Measurements from ENCODE around the gene TMEM184C.

Gene TMEM184C

DNA sequence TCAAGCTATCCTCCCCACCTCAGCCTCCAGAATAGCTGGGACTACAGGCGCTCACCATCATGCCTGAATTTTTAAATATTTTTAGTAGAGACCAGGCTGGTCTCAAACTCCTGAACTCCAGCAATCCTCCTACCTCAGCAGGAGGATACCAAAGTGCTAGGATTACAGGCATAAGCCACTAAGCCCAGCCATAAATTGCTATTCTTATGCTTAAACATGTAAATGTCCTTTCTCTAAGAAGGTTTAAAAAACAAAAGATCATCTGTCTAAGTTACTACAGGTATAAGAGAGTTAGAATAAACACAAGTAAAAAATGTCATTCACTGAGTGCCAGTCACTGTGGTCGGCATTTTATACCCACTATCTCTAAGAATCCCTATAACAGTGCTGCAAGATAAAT, 38.4 kb downstream of the TMEM184C start:
- ATAC-seq: no peak
- TF ChIP-seq, protein P1, sequence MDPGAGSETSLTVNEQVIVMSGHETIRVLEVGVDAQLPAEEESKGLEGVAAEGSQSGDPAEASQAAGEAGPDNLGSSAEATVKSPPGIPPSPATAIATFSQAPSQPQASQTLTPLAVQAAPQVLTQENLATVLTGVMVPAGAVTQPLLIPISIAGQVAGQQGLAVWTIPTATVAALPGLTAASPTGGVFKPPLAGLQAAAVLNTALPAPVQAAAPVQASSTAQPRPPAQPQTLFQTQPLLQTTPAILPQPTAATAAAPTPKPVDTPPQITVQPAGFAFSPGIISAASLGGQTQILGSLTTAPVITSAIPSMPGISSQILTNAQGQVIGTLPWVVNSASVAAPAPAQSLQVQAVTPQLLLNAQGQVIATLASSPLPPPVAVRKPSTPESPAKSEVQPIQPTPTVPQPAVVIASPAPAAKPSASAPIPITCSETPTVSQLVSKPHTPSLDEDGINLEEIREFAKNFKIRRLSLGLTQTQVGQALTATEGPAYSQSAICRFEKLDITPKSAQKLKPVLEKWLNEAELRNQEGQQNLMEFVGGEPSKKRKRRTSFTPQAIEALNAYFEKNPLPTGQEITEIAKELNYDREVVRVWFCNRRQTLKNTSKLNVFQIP (CRISPR knock-in tag; IDR thresholded peaks at IDR 0.05; ENCODE audit: borderline replicate concordance, low read depth): no peak
- TF ChIP-seq ESRRG (CRISPR knock-in tag; IDR thresholded peaks at IDR 0.05) (no peak), CREB5 (CRISPR knock-in tag; IDR thresholded peaks at IDR 0.05; ENCODE audit: low read depth) (no peak), ZNF565 (CRISPR knock-in tag; conservative IDR thresholded peaks at IDR 0.05; ENCODE audit: low read depth) (no peak), CSDC2 (CRISPR knock-in tag; IDR thresholded peaks at IDR 0.05) (no peak), ZC3H10 (CRISPR knock-in tag; IDR thresholded peaks at IDR 0.05) (no peak)
- TF ChIP-seq, protein P2, sequence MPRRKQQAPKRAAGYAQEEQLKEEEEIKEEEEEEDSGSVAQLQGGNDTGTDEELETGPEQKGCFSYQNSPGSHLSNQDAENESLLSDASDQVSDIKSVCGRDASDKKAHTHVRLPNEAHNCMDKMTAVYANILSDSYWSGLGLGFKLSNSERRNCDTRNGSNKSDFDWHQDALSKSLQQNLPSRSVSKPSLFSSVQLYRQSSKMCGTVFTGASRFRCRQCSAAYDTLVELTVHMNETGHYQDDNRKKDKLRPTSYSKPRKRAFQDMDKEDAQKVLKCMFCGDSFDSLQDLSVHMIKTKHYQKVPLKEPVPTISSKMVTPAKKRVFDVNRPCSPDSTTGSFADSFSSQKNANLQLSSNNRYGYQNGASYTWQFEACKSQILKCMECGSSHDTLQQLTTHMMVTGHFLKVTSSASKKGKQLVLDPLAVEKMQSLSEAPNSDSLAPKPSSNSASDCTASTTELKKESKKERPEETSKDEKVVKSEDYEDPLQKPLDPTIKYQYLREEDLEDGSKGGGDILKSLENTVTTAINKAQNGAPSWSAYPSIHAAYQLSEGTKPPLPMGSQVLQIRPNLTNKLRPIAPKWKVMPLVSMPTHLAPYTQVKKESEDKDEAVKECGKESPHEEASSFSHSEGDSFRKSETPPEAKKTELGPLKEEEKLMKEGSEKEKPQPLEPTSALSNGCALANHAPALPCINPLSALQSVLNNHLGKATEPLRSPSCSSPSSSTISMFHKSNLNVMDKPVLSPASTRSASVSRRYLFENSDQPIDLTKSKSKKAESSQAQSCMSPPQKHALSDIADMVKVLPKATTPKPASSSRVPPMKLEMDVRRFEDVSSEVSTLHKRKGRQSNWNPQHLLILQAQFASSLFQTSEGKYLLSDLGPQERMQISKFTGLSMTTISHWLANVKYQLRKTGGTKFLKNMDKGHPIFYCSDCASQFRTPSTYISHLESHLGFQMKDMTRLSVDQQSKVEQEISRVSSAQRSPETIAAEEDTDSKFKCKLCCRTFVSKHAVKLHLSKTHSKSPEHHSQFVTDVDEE (CRISPR knock-in tag; IDR thresholded peaks at IDR 0.05): no peak
- TF ChIP-seq, protein P3, sequence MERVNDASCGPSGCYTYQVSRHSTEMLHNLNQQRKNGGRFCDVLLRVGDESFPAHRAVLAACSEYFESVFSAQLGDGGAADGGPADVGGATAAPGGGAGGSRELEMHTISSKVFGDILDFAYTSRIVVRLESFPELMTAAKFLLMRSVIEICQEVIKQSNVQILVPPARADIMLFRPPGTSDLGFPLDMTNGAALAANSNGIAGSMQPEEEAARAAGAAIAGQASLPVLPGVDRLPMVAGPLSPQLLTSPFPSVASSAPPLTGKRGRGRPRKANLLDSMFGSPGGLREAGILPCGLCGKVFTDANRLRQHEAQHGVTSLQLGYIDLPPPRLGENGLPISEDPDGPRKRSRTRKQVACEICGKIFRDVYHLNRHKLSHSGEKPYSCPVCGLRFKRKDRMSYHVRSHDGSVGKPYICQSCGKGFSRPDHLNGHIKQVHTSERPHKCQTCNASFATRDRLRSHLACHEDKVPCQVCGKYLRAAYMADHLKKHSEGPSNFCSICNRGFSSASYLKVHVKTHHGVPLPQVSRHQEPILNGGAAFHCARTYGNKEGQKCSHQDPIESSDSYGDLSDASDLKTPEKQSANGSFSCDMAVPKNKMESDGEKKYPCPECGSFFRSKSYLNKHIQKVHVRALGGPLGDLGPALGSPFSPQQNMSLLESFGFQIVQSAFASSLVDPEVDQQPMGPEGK (CRISPR knock-in tag; IDR thresholded peaks at IDR 0.05; ENCODE audit: borderline replicate concordance): no peak

DNA sequence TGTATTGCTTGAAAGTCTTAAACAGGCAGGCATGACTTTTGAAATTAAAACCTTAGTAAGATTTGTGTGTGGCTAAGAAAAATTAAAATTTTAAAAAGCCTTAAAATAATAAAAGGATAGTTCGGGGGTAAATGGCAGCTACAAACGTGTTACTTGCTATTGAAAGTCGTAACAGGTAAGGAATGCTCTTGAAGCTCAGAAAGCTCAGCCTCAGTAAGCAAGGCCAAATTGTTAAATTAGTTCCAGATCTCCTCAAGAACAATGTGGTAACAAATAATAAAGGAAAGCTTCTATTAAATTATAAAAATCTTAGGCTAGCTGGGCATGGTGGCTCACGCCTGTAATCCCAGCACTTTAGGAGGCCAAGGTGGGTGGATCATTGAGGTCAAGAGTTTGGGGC, 41.3 kb downstream of the TMEM184C start:
- ATAC-seq: no peak

DNA sequence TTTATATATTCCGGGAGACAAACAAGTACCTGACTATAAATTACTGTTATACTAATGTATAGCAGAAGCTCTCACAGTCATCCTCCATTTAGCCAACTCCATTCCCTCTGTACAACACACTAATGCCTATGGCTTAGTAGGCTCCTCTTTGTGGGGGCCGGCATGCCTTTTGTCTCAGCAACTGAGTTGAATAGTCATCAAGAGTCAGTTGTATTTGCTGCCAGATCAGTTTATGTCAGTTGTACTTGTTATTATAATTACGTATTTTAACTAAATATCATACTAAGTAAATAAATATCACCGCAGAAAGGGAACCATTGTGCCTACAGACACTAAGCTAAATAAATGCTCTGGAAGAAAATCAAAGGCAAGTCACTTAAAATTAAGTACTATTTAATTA, 56.9 kb downstream of the TMEM184C start:
- no peak for ATAC-seq
- TF ChIP-seq RARB (CRISPR knock-in tag; IDR thresholded peaks at IDR 0.05): no peak
- TF ChIP-seq, protein P2 (CRISPR knock-in tag; IDR thresholded peaks at IDR 0.05): no peak
- no peak for TF ChIP-seq ZC3H10 (CRISPR knock-in tag; IDR thresholded peaks at IDR 0.05)
- TF ChIP-seq CSRNP3 (CRISPR knock-in tag; IDR thresholded peaks at IDR 0.05): no peak
- TF ChIP-seq ZNF565 (CRISPR knock-in tag; conservative IDR thresholded peaks at IDR 0.05; ENCODE audit: low read depth): no peak
- TF ChIP-seq TCF4 (CRISPR knock-in tag; IDR thresholded peaks at IDR 0.05; ENCODE audit: borderline replicate concordance): no peak
- no peak for TF ChIP-seq CREB5 (CRISPR knock-in tag; IDR thresholded peaks at IDR 0.05; ENCODE audit: low read depth)
- TF ChIP-seq ISL1 (CRISPR knock-in tag; IDR thresholded peaks at IDR 0.05): no peak

More for the DNA sequence above, 41.3 kb downstream of the TMEM184C start:
- no peak for TF ChIP-seq ISL1 (CRISPR knock-in tag; IDR thresholded peaks at IDR 0.05)
- TF ChIP-seq, protein P1 (CRISPR knock-in tag; IDR thresholded peaks at IDR 0.05; ENCODE audit: borderline replicate concordance, low read depth): no peak
- TF ChIP-seq GLIS3 (CRISPR knock-in tag; IDR thresholded peaks at IDR 0.05): no peak
- no peak for TF ChIP-seq TCF4 (CRISPR knock-in tag; IDR thresholded peaks at IDR 0.05; ENCODE audit: borderline replicate concordance)
- TF ChIP-seq ZNF70 (CRISPR knock-in tag; IDR thresholded peaks at IDR 0.05): no peak
- no peak for TF ChIP-seq TOX (CRISPR knock-in tag; IDR thresholded peaks at IDR 0.05; ENCODE audit: borderline replicate concordance)
- no peak for TF ChIP-seq BACH2 (CRISPR knock-in tag; IDR thresholded peaks at IDR 0.05; ENCODE audit: borderline replicate concordance)
- no peak for TF ChIP-seq ZFP3 (CRISPR knock-in tag; IDR thresholded peaks at IDR 0.05)
- no peak for TF ChIP-seq SNAI2 (CRISPR knock-in tag; IDR thresholded peaks at IDR 0.05)
- TF ChIP-seq CSRNP3 (CRISPR knock-in tag; IDR thresholded peaks at IDR 0.05): no peak
- TF ChIP-seq OSR1 (CRISPR knock-in tag; IDR thresholded peaks at IDR 0.05): no peak
- TF ChIP-seq ZNF8 (CRISPR knock-in tag; IDR thresholded peaks at IDR 0.05): no peak
- no peak for TF ChIP-seq ESRRG (CRISPR knock-in tag; IDR thresholded peaks at IDR 0.05)
